Right kidney (tissue), 9 donors: ENCODE measurements around the gene DTNBP1.

Experiments used
- DNase-seq: peaks from one replicate; pipeline ENCODE4 v3.0.0-alpha.2; 2016
- long read RNA-seq, 8 donors: transcript quantifications; one replicate each; lab custom pipeline, GENCODE V29; 2026

DTNBP1 gene
- long read RNA-seq, donor 1, partial matches to known transcripts, result 6 of 9 reads
- long read RNA-seq, donor 1, other reads (novel, unspliced or antisense), result 0 of 9 reads
- long read RNA-seq, donor 2, result 0 reads
- long read RNA-seq, donor 3, partial matches to known transcripts, result 0 of 2 reads
- long read RNA-seq, donor 3, other reads (novel, unspliced or antisense), result 0 of 2 reads
- long read RNA-seq, donor 4, partial matches to known transcripts, result 0 of 1 reads
- long read RNA-seq, donor 4, other reads (novel, unspliced or antisense), result 0 of 1 reads
- long read RNA-seq, donor 5, partial matches to known transcripts, result 0 of 9 reads
- long read RNA-seq, donor 5, other reads (novel, unspliced or antisense), result 7 of 9 reads
- long read RNA-seq, donor 6, partial matches to known transcripts, result 0 of 3 reads
- long read RNA-seq, donor 6, other reads (novel, unspliced or antisense), result 0 of 3 reads
- long read RNA-seq, donor 7, partial matches to known transcripts, result 0 of 4 reads
- long read RNA-seq, donor 7, other reads (novel, unspliced or antisense), result 0 of 4 reads
- long read RNA-seq, donor 8, partial matches to known transcripts, result 0 of 2 reads
- long read RNA-seq, donor 8, other reads (novel, unspliced or antisense), result 0 of 2 reads

GRCh38 chr6:15662326-15663129 lies at the start of gene DTNBP1:
TSS of gene DTNBP1 (minus strand) at chr6:15663028. CDS start at chr6:15662869, 159 bp downstream.
- peak; percentile 90 for DNase-seq

GRCh38 chr6:15709651-15710269 lies 46.9 kb upstream of the DTNBP1 start:
- no peak for DNase-seq

GRCh38 chr6:15708231-15708630 lies 45.4 kb upstream of the DTNBP1 start:
- no peak for DNase-seq

- DNase-seq, result no peak
Observed at GRCh38 chr6:15705981-15706380, 43.2 kb upstream of the DTNBP1 start.

GRCh38 chr6:15698471-15698870 lies 35.6 kb upstream of the DTNBP1 start:
- no peak for DNase-seq

- no peak for DNase-seq
Observed at GRCh38 chr6:15697895-15698294, 35.1 kb upstream of the DTNBP1 start.

GRCh38 chr6:15691250-15691869 lies 28.5 kb upstream of the DTNBP1 start:
- peak; percentile 79 for DNase-seq

GRCh38 chr6:15690510-15690909 lies 27.7 kb upstream of the DTNBP1 start:
- DNase-seq, result no peak

GRCh38 chr6:15689586-15690482 lies 27.0 kb upstream of the DTNBP1 start:
- DNase-seq, result no peak

- DNase-seq, result no peak
Observed at GRCh38 chr6:15685619-15686018, 22.8 kb upstream of the DTNBP1 start.

- no peak for DNase-seq
Observed at GRCh38 chr6:15682965-15683822, 20.4 kb upstream of the DTNBP1 start.

GRCh38 chr6:15681946-15682345 lies 19.1 kb upstream of the DTNBP1 start:
- DNase-seq, result no peak

- DNase-seq, result no peak
Observed at GRCh38 chr6:15678514-15678913, 15.7 kb upstream of the DTNBP1 start.

GRCh38 chr6:15677822-15678221 lies 15.0 kb upstream of the DTNBP1 start:
- no peak for DNase-seq

- no peak for DNase-seq
Observed at GRCh38 chr6:15675536-15676220, 12.8 kb upstream of the DTNBP1 start.

GRCh38 chr6:15674690-15675386 lies 12.0 kb upstream of the DTNBP1 start:
- DNase-seq, result no peak

- DNase-seq, result no peak
Observed at GRCh38 chr6:15673666-15674065, 10.8 kb upstream of the DTNBP1 start.

- no peak for DNase-seq
Observed at GRCh38 chr6:15672818-15673217, 10.0 kb upstream of the DTNBP1 start.

- no peak for DNase-seq
Observed at GRCh38 chr6:15672291-15672690, 9.5 kb upstream of the DTNBP1 start.
